ENCODE data around the gene SMU1.

Gene SMU1

GRCh38 chr9:33110686-33111085, 34.2 kb upstream of the SMU1 start:
- no peak for TF ChIP-seq CTCF (IDR thresholded peaks at IDR 0.05; ENCODE audit: low read length, missing control alignments)
- H3K4me3 ChIP-seq (replicated peaks; ENCODE audit: low read depth, low read length): no peak overlapping the region
- no peak for DNase-seq (ENCODE audit: low read depth)

DNA sequence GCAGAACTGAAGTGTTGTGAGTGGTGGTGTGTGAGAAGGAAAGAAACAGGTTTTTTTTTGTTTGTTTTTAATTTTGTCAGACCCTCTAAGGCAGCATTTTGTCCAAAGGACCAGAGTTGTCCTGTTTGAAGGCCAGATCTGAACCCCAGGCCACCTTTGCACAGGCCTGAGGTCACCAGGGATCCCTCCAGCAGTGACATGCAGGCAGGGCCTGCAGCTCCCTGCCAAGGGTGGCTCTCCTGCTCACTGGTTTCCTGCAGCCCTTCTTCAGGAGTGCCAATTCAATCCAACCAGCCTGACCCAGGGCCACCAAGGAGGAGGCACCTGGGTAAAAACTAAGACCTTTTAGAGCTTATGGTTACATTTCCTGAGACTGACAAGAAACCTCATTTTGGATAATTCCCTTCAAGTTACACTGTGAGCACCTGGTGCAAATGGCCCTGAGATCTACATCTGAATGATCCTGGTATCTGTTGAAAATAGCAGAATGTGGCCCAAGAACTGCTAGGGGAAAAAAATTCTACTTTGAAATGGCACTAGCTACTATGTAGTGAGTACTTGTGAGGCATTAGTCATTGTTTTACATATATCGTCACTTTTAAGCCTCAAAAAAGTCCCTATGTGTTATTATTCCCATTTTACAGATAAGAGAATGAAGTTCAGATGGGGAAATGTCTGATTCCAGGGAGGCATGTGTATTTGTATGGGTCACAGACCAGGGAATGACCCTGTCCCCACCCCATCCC, 33.5 kb upstream of the SMU1 start:
- no peak for TF ChIP-seq CTCF (IDR thresholded peaks at IDR 0.05; ENCODE audit: low read length, missing control alignments)
- no peak for DNase-seq (ENCODE audit: low read depth)
- no peak overlapping the region for H3K4me3 ChIP-seq (replicated peaks; ENCODE audit: low read depth, low read length)

DNA sequence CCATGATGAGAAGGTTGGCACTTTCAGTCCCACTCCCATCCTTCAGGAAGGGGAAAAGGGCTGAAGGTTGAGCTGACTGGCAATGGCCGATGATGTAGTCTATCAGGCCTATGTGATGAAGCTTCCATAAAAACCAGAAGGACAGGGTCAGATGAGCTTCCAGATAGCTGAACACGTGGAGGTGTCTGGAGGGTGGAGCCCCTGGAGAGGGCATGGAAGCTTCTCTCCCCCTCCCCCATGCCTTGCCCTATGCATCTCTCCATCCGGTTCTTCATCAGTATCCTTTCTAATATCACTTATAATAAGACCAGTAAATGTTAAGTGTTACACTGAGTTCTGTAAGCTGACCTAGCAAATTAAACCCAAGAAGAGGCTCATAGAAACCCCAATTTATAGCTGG, 32.6 kb upstream of the SMU1 start:
- H3K4me3 ChIP-seq (replicated peaks; ENCODE audit: low read depth, low read length): no peak overlapping the region
- DNase-seq (ENCODE audit: low read depth): no peak
- TF ChIP-seq CTCF (IDR thresholded peaks at IDR 0.05; ENCODE audit: low read length, missing control alignments): no peak

- TF ChIP-seq CTCF (IDR thresholded peaks at IDR 0.05; ENCODE audit: low read length, missing control alignments): no peak
- no peak overlapping the region for H3K4me3 ChIP-seq (replicated peaks; ENCODE audit: low read depth, low read length)
- DNase-seq (ENCODE audit: low read depth): no peak
These were observed 32.0 kb upstream of the SMU1 start for GRCh38 chr9:33108472-33108871.

DNA sequence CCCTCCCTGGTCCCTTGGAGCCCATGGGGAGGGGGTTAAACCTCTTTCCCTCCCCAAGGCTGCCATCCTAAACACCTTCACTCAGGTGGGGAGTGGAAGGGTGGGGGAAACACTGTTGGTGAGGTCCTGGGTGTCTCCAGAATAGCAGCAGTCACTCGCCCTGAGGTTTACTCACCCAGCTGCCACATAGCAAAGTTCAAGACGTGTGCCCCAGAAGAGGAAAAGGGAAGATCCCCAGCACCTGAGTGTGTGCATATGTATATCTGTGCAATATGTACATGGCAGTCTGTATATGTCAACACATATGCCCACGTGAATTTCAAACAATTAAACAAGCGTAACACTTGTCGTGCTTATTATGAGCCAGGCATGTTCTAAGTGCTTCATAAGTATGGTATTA, 31.3 kb upstream of the SMU1 start:
- H3K4me3 ChIP-seq (replicated peaks; ENCODE audit: low read depth, low read length): no peak overlapping the region
- no peak for DNase-seq (ENCODE audit: low read depth)
- TF ChIP-seq CTCF (IDR thresholded peaks at IDR 0.05; ENCODE audit: low read length, missing control alignments): no peak

- no peak for TF ChIP-seq CTCF (IDR thresholded peaks at IDR 0.05; ENCODE audit: low read length, missing control alignments)
- DNase-seq (ENCODE audit: low read depth): peak; percentile 88
- H3K4me3 ChIP-seq (replicated peaks; ENCODE audit: low read depth, low read length): no peak overlapping the region
These were observed 30.6 kb upstream of the SMU1 start for GRCh38 chr9:33106827-33107621.

All from fibroblast of pulmonary artery (primary cell).